NB4 (cell line): ENCODE data around the gene PROSER2.

ENCODE experiments used
- DNase-seq: peaks from one replicate; pipeline ENCODE4 v3.0.0; 2010; ENCODE audit warnings: low read depth
- H3K4me3 ChIP-seq: one replicate; pipeline ENCODE4 v1.5.1; 2011; ENCODE audit warnings: mild to moderate bottlenecking, low read depth, low read length, moderate library complexity
- CTCF ChIP-seq: IDR thresholded peaks from one replicate; pipeline ENCODE4 v1.5.1; 2012; ENCODE audit warnings: low read depth, low read length
- MAX ChIP-seq: IDR thresholded peaks from 2 replicates; pipeline ENCODE4 v1.6.1; 2011; ENCODE audit warnings: low read depth, low read length
- MYC ChIP-seq: IDR thresholded peaks from 2 replicates; pipeline ENCODE4 v1.6.1; 2011; ENCODE audit warnings: low read depth, low read length
- POLR2A ChIP-seq: IDR thresholded peaks from 2 replicates; pipeline ENCODE4 v1.6.1; 2011; ENCODE audit warnings: mild to moderate bottlenecking; ENCODE audit not compliant: insufficient read length; ENCODE audit errors: extremely low read depth

The PROSER2 gene

GRCh38 chr10:11798845-11799735 is 24.1 kb upstream of the PROSER2 start:
- no peak for TF ChIP-seq CTCF
- no peak for TF ChIP-seq MYC
- no peak for TF ChIP-seq MAX
- DNase-seq, result peak; percentile 40
- no peak overlapping the region for H3K4me3 ChIP-seq

- TF ChIP-seq POLR2A (no peak), CTCF (no peak), MAX (no peak), MYC (no peak)
- no peak overlapping the region for H3K4me3 ChIP-seq
- no peak for DNase-seq
Measured at GRCh38 chr10:11799736-11800080, 23.4 kb upstream of the PROSER2 start.

- no peak overlapping the region for H3K4me3 ChIP-seq
- DNase-seq, result no peak
- TF ChIP-seq POLR2A, result no peak
- TF ChIP-seq MAX, result no peak
- TF ChIP-seq MYC, result no peak
- no peak for TF ChIP-seq CTCF
Measured at GRCh38 chr10:11804336-11804735, 18.8 kb upstream of the PROSER2 start.

GRCh38 chr10:11805792-11806191 is 17.4 kb upstream of the PROSER2 start:
- no peak overlapping the region for H3K4me3 ChIP-seq
- no peak for DNase-seq
- TF ChIP-seq MAX, result no peak
- no peak for TF ChIP-seq POLR2A
- TF ChIP-seq MYC, result no peak
- TF ChIP-seq CTCF, result no peak

GRCh38 chr10:11806706-11807105 is 16.4 kb upstream of the PROSER2 start:
- DNase-seq, result no peak
- TF ChIP-seq POLR2A, result no peak
- TF ChIP-seq CTCF, result no peak
- TF ChIP-seq MYC, result no peak
- no peak for TF ChIP-seq MAX

GRCh38 chr10:11808808-11809207 is 14.3 kb upstream of the PROSER2 start:
- TF ChIP-seq MAX, result no peak
- no peak for TF ChIP-seq CTCF
- TF ChIP-seq MYC, result no peak
- TF ChIP-seq POLR2A, result no peak
- no peak for DNase-seq
- H3K4me3 ChIP-seq, result no peak overlapping the region

More at GRCh38 chr10:11806706-11807105, 16.4 kb upstream of the PROSER2 start:
- no peak overlapping the region for H3K4me3 ChIP-seq
